ENCODE results near the gene WDR81.

- TF ChIP-seq POLR2AphosphoS5 (IDR thresholded peaks at IDR 0.05; ENCODE audit: low read depth) (no peak), CTCF (IDR thresholded peaks at IDR 0.05; ENCODE audit: insufficient read depth, low read length) (no peak), REST (IDR thresholded peaks at IDR 0.05; ENCODE audit: insufficient replicate concordance, low read depth) (no peak), GABPA (IDR thresholded peaks at IDR 0.05; ENCODE audit: low read depth) (no peak)
Measured at GRCh38 chr17:1712271-1712670, 12.2 kb upstream of the WDR81 start.
